HG02943 (cell line): ENCODE results near the gene FSCN2.

Experiments
- ATAC-seq: cut with Tn5 transposase; IDR thresholded peaks from one replicate; pipeline ENCODE4 v1.9.1; 2021; ENCODE audit warnings: mild to moderate bottlenecking, low read depth, moderate library complexity; ENCODE audit not compliant: unreplicated experiment

FSCN2 gene

DNA sequence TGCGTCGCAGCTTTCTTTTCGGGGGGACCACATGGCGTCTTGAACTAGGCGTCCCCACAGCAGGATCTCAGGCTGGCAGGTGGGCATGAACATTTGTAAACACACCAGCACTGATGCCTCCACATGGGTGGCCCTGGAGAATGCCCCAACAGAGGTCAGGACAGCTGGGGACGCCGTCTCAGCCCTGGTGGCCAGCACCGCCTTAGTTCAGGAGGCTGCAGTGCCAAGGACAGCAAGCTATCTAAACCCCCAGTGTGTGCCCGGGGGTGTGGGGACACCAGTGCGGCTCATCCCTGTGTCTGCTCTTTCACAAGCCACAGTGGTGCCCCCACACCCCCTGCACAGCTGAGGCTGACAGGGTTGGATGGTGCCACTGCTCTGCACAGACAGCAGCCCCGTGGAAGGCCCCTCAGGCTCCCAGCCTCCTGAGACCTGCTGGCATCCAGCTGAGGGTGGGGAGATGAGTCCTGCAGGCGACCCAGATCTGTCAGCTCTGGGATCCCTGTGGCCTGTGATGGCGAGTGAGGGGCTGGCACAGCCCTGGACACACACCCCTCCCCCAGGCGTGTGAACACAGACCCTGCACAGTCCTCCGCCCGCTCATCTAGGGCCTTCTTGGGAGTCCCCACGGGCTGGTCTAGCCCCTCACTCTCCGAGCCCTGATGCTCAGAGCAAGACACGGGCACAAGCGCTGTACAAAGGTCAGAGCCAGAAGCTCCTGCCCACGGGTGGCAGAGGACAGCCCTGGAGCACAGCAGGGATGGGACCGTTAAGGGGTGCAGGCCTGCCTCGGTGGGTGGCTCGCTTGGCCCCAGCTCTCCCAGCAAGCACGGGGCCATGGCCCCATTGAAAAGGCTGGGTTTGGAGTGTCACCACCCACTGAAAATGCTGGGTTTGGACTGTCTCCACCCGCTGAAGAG is 10.7 kb downstream of the FSCN2 start:
- ATAC-seq: no peak

DNA sequence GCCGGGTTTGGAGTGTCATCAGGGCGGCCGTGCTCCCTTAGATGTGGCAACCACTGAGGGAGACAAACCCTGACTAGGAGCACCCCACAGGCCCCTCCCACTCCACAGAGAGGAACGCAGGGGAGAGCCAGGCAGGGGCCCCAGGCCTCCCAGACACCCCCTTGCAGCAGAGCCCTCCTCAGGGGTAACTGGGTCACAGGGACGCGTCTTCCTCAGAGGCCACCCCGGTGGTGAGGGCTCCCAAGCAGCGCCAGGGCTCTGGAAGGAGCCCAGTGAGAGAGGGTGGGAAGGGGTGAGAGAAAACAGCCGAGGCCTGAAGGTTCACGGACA is 11.4 kb downstream of the FSCN2 start:
- ATAC-seq: no peak

DNA sequence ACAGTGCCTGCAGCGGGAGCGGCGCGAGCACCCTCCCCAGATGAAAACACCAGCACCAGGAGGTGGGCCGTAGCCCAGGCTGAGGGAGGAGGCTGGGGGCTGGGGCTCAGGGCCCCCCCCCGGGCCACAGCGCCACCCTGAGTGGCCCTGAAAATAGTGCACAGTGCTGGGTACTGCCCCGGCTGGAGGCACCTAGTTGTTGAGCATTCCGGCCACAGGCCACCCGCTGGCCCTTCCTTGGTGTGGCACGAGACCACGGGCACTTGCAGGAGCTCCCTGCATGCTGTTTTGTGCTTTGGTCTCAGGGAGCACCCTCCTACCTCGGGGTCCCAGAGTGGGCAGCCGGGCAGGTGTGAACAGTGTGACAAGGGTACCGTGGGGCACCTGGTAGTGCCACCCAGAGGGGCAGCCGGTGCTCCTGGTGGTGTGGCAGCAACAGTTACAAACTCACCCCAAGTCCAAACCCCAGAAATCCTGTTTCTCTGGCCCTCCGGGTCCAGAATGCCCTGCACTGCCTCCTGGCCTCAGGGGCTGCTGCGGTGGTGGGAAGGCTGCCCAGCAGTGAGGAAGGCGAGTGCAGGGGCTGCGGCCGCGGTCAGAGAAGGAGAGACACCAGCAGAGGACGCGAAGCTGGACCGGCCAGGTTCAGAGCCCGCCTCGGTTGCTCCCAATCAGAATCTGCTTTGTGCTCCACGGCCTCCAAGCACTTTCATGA is 11.9 kb downstream of the FSCN2 start:
- no peak for ATAC-seq

DNA sequence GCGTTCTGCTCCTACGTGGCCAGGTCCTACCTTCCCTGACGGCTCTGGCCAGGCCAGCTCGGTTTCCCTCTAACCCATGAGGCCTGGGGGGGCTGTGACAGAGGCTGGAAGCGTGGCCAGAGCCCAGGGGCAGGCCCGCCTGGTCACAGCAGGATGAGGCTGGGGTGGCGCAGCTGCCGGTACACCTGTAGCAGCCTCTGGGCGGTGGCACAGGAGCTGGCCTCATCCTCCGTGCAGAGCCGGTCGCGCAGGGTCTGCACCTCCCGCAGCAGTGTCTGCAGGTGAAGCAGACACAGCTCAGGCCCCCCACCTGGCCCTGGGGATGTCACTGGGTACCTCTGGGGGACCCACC is 12.5 kb downstream of the FSCN2 start:
- no peak for ATAC-seq

DNA sequence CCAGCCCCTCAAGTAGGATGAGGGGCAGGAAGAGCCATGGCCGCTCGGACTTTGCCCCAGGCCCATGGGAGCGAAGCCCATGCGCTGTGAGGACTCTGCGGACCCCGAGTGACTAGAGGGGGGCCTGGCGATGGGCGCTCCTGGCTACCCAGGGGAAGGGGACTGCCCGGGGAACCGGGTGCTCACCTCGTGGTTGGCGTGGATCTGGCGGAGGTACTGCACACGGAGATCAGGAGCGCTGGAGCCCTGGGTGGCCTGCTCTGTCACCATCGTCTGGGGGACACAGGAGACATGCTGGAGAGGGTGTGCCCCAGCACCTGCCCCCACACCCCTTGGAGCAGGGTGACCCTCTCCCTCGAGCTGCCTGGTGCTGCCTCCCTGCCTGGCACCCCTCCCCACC is 12.9 kb downstream of the FSCN2 start:
- ATAC-seq: no peak

DNA sequence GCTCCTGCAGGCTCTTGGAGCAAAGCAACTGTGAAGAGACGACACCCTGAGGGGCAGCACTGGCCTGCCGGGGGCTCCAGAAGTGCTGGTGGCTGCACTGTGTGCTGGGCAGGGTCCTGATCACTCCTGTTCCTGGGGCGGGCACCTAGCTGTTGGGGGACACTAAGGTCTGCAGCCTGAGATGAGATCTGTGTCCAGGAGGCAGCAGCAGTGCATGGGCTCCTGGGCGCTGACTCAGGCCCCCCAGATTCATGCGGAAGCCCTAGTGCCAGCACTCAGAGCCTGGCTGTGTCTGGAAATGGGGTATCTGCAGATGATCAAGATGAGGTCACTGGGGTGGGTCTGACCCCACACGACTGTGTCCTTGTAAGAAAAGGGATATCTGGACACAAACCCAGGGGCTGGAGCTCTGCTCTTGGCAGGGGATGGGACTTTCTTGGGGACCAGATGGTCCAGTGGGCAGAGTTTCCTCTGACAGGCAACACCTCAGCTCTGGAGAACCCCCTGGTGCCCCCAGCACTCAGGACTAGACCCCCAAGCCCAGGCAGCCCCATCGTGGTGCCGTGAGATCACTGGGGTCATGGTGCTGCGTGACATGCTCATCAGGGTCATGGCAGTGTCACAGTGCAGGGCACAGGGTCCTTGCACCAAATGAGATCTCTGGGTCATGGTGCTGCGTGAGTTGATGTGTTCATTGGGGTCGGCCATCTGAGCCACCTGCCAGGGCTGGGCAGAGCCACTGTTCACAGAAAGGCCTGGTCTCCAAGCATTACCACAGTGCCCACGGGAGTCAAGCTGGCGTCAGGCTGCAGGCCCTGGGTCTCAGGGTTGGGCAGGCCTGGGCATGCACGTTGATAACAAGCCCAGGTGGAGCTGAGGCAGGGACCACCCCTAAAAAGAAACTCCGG is 14.5 kb downstream of the FSCN2 start:
- ATAC-seq: no peak

DNA sequence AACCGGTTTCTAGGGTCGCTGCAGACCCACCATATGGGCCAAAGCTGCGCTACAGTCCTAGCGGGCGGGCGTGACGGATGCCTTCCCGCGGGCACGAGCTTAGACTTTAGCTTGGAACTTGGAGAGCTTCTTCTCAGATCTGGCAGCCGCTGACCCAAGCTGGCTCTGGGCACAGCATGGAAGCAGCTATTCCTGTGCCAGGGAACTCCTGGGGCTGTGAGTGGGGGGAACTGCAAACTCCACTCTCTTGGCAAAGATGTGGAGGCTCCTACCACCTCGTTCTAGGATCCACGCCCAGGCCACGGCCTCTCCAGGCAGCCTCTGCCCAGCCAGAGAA is 15.1 kb downstream of the FSCN2 start:
- no peak for ATAC-seq

DNA sequence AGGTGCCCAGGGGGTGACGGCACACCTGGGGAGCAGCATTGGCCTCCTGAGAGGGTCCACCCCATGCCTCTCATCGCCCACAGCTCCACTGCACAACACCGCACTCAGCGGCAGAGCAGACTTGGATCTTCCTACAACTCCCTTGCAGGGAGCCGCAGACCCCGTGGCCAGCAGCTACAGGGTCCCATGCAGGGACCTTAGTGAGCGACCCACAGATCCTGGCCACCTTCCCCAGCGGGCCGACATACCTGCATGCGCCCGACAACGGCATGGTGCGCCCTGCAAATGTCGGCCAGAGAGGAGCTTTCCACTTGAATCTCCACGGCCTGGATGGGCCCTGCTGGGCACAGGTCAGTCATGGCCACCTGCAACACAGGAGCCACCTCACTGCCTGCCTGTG is 15.6 kb downstream of the FSCN2 start:
- no peak for ATAC-seq

DNA sequence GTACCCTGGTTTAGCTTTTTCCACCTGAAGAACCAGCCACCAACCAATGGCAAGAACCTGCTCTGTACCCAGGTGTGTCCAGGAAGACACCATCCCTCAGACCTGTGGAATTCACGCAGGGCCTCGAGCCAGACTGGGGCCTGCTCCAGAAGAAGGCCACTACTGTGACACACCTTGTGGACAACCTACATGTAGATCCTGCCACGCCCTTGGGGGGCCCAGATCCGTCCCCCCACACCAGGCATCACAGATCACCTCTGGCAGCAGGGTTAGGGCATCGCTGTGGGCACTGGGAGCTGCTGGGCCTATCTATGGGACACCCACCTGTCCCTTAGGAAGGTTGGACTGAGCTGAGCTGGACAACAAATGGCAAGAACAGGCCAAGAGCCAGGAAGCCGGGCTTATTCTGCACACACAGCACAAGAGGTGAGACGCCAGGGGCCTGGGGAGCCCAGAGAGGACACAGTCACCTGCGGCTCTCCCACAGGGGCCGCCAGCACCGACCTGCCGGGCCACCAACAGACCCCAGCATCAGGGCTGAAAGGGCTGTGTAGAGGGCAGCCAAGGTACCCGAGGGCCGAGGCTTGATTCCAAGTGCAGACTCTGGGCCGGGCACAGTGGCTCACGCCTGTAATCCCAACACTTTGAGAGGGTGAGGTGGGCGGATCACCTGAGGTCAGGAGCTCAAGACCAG is 16.3 kb downstream of the FSCN2 start:
- ATAC-seq: no peak

DNA sequence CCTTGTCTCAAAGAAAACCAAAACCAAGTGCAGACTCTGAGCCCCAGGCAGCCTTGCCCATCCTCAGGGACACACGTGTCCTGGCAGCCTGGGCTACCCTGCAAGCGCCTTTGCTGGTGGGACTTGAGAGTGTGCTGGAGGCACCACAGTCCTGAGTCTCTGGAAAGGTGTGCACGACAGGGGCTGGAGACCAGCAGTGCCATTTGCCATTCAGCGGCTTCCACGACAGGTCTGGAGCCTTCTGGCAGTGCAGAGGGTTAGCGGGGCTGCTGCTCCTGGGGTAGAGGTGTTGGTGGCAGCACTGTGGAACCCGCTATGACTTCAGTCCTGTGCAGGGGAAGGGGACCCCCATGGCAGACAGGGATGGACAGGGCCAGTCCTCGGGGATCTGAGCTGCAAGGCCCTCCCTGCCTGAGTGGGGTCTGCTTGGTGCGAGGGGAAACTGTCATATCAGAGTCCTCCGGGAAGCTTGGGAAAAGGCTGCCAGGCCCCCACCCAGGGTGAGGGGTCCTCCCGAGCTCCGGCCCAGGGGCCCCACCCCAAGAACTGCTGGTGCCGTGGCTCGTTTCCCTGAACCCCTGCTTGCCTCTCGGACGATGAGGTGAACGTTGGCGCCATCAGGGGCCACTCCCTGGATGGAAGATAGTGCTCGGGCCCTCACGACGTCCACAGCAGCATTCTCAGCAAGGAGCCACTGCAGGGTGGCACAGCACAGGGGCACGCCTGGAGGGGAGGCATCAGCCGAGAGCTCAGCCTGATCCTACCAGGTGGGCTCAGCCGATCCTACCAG is 17.2 kb downstream of the FSCN2 start:
- ATAC-seq: no peak

DNA sequence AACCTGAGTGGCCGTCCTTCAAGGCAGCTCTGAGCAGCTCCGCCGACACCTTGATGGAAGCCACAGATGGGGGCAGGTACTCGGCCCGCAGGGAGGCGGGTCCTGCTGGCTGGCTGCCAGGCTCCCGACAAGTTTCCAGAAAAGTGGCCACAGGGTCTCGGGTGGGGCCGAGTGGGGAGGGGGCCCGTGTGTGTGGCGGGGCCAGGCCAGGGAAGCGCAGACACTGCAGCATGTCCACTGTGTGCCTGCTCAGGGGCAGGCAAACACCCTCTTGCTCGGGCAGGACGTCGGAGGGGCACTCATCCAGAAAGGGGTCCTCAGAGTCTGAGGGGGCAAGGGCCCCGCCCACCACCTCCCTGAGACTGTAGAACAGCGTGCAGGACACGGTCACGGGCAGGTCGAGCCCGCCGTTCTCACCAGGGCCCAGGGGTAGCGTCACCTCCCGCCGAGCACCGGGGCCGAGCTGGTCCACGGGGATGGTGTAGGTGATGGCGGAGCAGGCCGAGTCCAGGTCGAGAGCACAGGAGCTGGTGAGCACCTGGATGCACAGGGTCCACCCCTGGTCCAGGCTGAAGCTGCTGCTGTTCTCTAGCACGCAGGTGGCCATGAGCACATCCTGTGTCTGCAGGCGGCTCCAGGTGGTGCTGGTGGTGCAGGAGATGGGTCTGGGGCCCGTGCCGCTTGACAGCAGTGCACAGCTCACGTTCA is 18.9 kb downstream of the FSCN2 start:
- ATAC-seq: no peak

DNA sequence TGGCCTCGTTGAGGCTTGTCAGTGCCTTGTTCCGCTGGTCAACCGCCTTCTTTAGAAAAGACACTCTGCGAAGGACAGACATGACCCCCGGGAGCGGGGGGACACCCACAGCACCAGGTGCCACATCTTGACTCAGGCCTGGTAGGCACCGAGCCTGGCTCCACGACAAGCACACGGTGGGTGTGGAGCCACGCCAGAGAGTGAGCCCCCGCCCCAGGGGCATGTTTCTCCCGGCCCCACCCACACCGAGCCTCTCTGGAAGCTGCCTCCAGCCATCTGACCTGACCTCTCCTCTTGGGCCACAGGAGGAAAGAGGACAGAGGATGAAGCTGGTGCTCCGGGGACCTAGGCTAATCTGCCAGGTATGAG is 19.4 kb downstream of the FSCN2 start:
- no peak for ATAC-seq

DNA sequence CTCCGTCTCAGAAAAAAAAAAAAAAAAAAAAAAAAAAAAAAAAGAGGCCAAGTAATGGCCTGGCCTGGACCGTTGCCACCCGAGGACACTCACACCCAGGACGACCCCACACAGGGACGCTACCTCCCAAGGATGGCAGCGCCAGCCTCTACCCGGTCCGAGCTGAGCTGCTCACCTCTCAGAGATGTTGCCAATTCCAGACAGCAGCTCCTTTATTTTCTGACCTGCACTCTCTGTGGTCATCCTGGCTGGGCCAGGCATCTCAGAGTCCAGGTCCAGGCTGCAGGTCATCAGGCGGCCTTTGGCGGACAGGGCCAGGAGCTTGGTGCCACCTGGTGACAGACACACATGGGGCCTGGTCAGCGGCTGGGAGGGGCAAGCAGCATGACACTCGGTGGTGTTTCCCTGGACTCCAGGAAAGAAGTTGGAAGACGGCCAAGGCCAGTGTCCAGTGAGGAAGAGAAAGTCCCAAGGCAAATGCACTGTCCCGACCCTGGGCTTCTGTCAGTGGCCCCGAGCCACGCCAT is 20.9 kb downstream of the FSCN2 start:
- ATAC-seq: no peak

DNA sequence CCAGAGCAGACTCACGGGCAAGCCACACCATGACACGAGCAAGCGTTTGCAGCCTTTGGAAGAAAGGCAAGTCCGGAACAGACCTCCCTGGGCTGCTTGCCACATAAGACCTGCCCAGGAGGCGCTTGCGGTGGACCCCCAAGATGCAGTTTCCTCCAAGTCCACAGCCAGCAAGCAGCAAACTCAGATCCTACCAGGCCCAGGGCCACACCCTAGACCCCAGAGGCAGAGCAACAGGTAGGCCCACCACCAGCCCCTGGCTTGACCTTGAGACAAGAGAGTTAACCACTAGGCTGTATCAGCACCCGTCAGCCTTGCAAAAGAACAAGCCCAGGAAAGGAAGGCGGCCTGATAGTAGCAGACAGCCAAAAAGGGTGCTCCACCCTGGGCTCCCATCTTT is 21.6 kb downstream of the FSCN2 start:
- ATAC-seq: no peak

DNA sequence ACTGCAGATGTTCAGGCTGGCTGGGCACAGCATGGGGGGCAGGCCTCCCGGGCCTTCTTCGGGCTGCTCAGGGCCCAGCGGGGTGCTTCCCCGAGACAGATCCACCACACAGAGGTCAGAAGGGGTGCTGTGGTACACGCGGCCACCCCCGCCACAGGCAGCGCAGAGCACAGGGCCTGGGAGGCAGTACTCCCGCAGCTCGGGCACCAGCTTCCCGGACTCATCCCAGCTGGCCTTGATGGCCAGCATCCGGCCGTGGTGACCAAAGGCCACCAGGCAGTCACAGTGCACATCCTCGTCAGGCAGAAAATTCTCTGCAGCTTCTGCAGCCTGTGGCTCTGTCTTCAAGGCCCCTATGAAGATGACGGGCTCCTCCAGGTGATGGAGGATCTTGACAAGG is 22.1 kb downstream of the FSCN2 start:
- ATAC-seq: no peak

DNA sequence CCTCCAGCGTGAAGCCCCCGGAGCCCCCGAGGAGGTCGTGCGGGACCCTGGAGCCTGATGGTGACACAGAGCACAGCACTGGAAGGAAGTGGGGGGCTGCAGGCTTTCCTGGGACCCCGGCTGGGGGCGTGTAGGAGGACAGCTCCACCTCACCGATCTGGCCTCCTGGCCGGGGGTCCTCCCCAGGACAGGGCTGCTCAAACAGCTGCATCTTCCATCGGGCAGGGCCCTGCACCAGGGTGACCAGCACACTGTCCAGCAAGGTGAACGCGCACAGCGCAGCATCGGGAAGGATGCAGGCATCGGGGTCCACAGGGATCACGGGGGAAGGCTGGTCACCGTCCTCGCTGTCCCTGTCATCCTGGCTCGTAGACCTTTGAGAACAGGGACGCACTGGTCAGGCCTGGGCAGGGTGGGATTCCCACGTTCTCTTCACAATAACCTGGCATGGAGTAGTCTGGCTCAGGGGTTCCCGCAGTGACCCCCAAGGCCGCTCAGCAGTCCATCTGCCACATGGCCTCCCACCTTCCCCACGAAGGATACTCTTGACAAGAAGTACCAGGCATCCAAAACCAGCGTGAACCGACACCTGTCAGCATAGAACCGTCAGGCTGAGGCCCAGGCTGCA is 22.8 kb downstream of the FSCN2 start:
- no peak for ATAC-seq

DNA sequence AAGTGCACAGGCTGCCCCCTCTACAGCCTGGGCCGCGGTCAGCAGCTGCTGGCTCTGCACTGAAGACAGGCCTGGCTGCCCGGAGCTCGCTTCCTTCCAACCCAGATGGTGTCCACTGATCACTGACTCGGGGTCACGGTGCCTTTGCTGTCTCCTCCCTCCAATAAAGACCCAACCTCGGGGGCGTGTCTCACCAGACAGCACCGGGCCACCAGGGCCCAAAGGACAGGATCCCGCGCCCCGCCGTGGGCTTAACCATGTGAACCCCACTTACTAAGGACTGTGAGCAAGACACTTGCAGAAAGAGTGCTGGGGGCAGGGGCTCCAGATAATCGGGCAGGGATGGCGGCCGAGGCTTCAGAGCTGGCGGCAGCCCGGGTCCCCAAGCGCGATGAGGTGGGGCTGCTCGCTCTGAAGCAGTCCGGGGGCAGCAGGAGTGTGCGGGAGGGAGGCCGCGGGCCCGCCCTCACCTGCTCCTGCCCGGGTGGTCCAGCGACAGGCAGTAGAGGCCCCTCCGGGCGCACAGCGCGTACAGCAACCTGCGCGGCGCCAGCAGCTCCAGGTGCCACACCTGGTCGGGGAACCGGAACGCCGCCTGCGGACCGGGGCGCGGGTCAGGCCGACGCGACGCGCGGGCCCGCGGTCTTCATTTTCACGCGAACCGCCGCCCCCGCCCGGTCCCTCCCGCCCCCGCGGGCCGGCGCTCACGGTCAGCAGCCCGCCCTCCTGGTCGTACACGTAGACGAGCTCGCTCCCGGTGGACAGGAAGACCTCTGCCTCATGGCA is 23.5 kb downstream of the FSCN2 start:
- ATAC-seq: no peak
